Activated CD4-positive, alpha-beta T cell treated with anti-CD3 and anti-CD28 coated beads for 1 hour (primary cell): ENCODE data around the gene UBE2B.
A peak's percentile ranks its signal among the peaks of the same experiment; 100 is the strongest.
"Not testable (repeated sequence)": the region's sequence is repeated elsewhere in the genome, so short reads cannot be mapped to it uniquely, and the experiment has no call there.

ENCODE experiments used
- DNase-seq: peaks from one replicate; pipeline ENCODE4 v3.0.0-alpha.2; 2020

UBE2B gene

DNA sequence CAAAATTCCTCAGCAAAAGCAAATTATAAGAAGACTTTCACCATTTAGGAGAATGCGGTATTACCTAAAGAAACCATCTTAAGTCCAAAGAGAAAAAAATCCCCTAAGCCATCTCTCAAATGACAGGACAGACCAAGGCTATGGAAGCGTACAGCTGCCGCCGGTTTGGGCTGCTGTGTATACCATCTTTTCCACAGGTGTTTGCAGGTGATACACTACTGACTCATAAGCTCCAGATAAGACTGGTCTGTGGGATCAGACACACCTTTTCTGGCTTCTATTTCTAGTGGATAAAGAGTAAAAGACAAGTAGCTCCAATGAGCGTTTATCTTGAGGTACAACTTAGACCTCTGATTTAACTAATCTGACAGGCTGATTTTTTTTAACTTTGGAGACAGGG lies 32.6 kb downstream of the UBE2B start:
- DNase-seq, result no peak

GRCh38 chr5:134406390-134406789 lies 35.0 kb downstream of the UBE2B start:
- DNase-seq, result no peak

- DNase-seq, result no peak
Measured at GRCh38 chr5:134409321-134409720, 38.0 kb downstream of the UBE2B start.

- no peak for DNase-seq
Measured at GRCh38 chr5:134410822-134411221, 39.5 kb downstream of the UBE2B start.

- DNase-seq, result no peak
Measured at GRCh38 chr5:134411228-134411545, 39.8 kb downstream of the UBE2B start.

DNA sequence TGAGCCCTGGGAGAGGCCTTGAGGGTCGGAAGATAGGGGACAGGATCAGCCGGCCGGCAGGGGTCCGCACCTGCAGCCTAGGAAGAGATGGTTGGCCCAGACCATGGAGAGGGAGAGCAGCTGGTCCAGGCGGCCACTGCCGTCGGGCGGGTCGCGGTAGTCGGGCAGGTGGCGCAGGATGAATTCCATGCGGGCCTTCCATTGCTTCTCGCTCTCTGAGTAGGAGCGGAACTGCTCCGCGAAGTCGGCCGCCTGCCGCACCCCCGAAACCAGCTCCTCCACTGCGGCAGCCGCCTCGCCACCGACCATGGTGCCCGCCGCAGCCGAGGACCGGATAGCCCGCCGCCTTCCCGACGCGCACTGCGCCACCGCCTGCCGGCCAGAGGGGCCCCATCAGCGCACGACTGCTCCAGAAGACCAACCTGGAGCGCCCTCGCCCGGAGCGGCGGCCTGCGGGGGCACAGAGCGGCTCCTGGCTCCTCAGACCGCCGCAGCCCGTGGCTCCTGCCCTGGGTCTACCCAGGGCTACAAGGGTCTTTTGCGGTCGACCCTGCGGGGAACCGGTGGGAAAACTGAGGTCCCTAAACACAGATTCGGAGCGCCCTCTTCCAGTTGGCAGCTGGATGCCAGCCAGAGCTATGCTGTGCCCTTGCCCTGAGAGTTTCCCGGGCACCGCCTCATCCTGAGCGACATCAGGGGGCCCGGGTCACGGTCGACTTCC lies 40.3 kb downstream of the UBE2B start, which contains the start of gene CDKN2AIPNL:
Gene CDKN2AIPNL (minus strand): TSS at position 336 of the 721 bp plus-strand sequence. CDS start 27 bp downstream, at position 309.
- peak; percentile 84 for DNase-seq

DNA sequence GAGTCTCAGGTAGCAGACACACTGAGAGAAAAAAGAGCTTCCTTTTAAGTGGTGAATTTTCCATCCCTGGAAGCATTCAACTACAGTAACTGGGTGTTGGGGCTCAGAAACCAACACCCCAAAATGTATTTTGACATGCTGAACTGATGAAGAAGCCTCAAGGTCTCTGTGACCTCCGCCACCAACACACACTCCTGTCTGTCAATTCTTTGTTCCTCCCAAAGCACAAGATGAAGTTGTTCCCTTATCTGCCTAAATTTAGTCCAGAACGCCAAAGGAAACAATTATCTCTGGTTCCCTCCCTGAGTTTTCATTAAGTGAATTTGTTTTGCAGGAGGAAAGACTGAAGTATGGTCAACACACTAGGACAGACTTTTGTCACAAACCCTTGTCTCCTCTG lies 41.7 kb downstream of the UBE2B start:
- no peak for DNase-seq

DNA sequence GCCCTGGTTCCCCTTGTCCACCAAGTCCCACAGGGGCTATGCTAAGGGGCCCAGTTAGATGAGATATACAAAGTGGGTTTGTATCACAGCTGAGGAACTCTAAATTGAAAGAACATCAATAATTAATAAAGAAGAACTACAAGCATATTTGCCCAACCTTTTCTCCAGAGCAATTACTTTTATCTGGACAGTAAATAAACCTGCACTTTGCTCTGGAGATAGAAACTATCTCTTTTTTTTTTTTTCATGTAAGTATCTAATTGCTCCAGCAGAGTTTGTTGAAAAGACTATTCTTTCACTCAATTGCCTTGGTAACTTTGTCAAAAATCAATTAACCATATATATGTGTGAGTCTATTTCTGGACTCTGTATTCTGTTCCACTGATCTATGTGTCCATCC lies 46.3 kb downstream of the UBE2B start:
- DNase-seq, result no peak

DNA sequence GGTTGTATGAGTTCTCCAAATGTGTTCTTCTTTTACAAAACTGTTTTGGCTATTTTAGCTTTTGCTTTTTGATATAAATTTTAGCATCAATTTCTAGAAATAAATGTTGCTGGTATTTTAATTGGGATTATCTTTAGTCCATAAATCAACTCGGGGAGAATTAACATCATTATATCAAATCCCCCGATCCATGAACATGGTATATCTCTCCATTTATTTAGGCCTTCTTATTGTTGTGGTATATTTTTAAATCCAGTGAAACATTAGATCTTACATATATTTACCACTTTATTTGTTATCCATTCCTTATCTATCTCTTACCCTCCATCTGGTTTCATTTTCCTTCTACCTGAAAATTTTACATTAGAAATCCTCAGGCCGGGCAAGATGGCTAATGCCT lies 47.6 kb downstream of the UBE2B start:
- DNase-seq, result no peak

DNA sequence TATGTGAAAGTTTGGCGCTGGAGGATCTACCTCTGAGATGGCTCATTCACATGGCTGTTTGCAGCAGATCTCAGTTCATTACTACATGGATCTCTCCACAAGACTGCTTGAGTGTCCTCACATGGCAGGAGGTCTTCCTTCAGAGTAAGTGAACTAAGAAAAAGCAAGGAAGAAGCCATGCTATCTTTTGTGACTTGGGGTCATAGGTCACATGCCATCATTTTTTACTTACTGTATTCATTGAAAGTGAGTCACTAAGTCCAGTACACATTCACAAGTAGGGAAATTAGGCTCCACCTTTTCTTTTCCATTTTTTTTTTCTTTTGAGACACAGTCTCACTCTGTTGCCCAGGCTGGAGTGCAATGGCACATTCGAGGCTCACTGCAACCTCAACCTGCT lies 49.0 kb downstream of the UBE2B start:
- no peak for DNase-seq

DNA sequence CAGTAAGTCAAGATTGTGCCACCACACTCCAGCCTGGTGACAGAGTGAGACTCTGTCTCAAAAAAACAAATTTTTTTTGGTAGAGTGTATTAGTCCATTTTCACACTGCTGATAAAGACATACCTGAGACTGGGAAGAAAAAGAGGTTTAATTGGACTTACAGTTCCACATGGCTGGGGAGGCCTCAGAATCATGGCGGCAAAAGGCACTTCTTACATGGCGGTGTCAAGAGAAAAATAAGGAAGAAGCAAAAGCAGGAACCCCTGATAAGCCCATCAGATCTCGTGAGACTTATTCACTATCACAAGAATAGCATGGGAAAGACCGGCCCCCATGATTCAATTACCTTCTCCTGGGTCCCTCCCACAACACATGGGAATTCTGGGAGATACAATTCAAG lies 49.7 kb downstream of the UBE2B start:
- not testable (repeated sequence) for DNase-seq

DNA sequence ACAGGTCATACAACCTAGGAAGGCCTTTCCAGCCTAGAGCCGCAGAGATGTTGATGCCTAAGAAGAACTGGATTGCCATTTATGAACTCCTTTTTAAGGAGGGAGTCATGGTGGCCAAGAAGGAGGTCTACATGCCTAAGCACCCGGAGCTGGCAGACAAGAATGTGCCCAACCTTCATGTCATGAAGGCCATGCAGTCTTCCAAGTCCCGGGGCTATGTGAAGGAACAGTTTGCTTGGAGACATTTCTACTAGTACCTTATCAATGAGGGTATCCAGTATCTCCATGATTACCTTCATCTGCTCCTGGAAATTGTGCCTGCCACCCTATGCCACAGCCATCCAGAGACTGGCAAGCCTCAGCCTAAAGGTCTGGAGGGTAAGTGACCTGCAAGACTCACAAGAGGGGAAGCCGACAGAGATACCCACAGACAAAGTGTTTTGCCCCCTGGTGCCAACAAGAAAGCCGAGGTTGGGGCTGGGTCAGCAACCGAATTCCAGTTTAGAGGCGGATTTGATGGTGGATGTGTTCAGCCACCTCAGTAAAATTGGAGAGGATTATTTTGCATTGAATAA lies 51.5 kb downstream of the UBE2B start:
- no peak for DNase-seq

DNA sequence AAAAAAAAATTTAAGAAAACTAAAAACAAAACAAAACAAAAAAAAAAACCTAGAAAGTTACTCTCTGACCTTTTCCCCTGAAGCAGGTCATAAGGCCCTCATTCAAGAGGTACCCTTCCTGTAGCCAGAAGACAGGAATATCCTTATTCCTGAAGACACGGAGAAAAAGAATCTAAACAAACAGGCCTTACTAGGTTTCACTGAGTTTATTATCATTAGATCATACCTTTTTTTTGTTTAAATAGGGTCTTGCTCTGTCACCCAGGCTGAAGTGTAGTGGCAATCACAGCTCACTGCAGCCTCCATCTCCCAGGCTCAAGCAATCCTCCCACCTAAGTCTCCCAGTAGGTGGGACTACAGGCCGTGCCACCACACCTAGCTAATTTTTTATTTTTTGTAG lies 52.0 kb downstream of the UBE2B start:
- no peak for DNase-seq

GRCh38 chr5:134426361-134426760 lies 55.0 kb downstream of the UBE2B start:
- DNase-seq, result no peak

- DNase-seq, result no peak
Measured at GRCh38 chr5:134427540-134428041, 56.2 kb downstream of the UBE2B start.

DNA sequence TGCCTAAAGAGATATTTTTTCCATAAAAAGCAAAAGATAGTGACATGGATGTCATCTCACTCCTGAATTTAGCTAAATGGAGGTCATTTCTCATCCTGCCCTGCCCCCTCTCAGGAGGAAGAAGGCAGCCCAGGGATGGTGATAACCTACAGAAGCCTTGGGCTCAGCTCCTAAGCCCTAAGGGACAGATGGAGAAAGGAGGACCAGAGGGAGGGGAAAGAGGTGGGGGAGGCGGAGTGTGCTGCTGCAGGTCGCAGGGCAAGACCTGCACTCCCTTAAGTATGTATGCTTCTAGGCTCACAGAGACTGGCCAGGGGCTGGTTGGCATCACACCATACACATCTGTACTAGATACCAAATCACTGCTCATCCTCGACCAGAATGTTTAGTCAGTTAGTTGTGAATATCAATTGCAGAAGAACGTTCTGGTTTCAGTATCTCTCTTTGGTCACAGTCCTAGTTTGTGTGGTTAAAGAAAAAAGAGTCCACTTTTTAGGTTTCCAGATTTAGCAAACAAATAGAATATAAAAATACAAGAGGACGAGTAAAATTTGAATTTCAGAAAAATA lies 58.7 kb downstream of the UBE2B start:
- DNase-seq, result no peak

DNA sequence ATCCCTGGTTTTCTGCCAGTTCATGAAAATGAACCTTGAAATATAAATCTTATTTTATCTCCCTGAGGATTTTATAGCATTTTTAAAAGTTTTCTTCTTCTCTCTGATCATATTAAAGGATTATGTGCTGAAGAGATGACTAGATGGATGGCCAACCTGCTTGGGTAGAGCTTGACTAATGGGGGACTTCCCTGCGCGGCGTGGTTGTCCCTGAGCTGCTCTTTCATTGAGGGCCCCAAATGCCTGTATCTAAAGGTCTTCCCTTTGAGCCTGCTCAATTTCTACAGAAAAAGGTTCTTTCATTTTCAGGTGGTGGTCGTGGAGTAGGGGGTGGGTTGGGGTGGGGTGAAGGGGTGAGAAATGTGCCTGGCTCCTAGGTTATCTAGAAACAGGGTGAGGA lies 60.8 kb downstream of the UBE2B start:
- DNase-seq, result no peak

- no peak for DNase-seq
Measured at GRCh38 chr5:134432677-134433359, 61.4 kb downstream of the UBE2B start.

- no peak for DNase-seq
Measured at GRCh38 chr5:134435560-134435959, 64.2 kb downstream of the UBE2B start.

DNA sequence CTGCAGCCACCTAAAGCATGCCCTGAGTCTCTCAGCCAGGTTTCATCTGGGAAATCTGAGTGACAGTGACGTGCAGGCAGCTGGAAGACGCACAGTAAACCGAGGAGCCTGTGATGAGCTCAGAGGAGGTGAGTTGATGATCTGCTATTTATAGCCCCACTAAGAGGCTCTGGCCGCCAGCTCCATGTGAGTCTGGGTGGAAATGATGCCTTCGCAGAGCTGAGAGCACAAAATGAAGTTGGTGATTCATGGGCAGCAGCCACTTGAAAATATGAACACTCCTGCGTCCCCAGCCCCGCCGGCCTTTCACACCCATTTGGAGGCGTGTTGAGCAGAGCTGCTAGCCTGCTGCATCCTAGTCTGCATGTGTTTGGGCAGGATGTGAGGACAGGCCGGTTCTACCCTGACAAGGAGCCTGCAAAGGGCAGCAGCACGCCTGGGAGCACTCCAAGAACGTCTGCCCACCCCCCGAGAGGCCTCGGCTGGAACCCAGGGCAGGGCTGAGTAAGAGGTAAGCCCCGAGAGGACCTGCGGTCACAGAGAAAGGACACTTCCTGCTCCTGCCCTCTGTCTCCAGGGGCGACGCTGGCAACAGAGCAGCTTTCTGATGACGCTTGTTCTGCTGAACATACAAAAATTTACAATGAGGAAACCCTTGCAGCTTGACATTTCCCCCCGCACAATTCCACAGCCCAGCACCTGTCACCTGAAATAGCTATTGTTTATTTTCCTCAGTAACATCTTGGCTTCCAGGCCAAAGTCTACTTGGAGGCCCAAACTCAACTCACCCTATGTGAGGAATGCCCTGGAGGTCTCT lies 65.4 kb downstream of the UBE2B start:
- DNase-seq, result peak; percentile 12

DNA sequence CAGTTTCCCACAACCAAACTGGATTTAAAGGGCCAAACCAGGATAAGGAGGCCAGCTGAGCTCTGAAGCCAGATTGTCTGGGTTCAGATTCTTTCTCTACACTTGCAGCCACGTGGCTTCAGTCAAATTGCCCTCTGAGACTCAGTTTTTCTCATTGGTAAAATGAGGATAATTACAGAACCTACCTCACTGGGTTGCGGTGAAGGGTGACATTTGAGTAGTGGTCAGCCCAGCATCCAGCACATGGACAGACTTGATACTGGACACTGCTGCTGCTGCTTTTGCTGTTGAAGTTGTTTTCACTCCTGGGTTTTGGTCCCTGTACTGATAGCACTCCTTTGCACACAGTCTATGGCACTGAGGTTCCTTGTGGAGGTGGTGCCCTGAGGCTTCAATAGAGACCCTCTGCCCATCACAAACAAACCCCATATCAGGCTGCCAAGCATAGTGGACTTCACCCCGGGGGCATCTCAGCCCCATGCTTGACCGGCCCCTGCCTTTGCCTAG lies 66.0 kb downstream of the UBE2B start:
- DNase-seq, result no peak

GRCh38 chr5:134437847-134438581 lies 66.6 kb downstream of the UBE2B start:
- DNase-seq, result no peak
